ENCODE results near the gene CD28.
"Not testable (repeated sequence)": the region's sequence is repeated elsewhere in the genome, so short reads cannot be mapped to it uniquely, and the experiment has no call there.

CD28 gene

GRCh38 chr2:203782262-203782976, 76.0 kb downstream of the CD28 start:
- peak; percentile 11 for FAIRE-seq
- TF ChIP-seq CTCF (IDR thresholded peaks at IDR 0.05; ENCODE audit: insufficient read depth, missing control alignments), result peak; percentile 62

GRCh38 chr2:203783496-203784203, 77.2 kb downstream of the CD28 start:
- TF ChIP-seq CTCF (IDR thresholded peaks at IDR 0.05; ENCODE audit: insufficient read depth, missing control alignments), result no peak
- DNase-seq (ENCODE audit: insufficient read length, low spot score) (no peak), FAIRE-seq (no peak)

More at GRCh38 chr2:203782262-203782976, 76.0 kb downstream of the CD28 start:
- no peak for DNase-seq (ENCODE audit: insufficient read length, low spot score)

- DNase-seq (ENCODE audit: insufficient read length, low spot score); FAIRE-seq: not testable (repeated sequence)
Observed at GRCh38 chr2:203784710-203785270, 78.4 kb downstream of the CD28 start.

GRCh38 chr2:203785391-203786110, 79.1 kb downstream of the CD28 start:
- FAIRE-seq; DNase-seq (ENCODE audit: insufficient read length, low spot score): not testable (repeated sequence)

GRCh38 chr2:203786549-203787351, 80.3 kb downstream of the CD28 start:
- TF ChIP-seq CTCF (IDR thresholded peaks at IDR 0.05; ENCODE audit: insufficient read depth, missing control alignments), result no peak
- FAIRE-seq (no peak), DNase-seq (ENCODE audit: insufficient read length, low spot score) (no peak)

- no peak for TF ChIP-seq CTCF (IDR thresholded peaks at IDR 0.05; ENCODE audit: insufficient read depth, missing control alignments)
- DNase-seq (ENCODE audit: insufficient read length, low spot score) (no peak), FAIRE-seq (no peak)
Observed at GRCh38 chr2:203787979-203788378, 81.5 kb downstream of the CD28 start.

Data from D721Med (cell line).